ENCODE results near the gene MRTFA.

MRTFA gene

GRCh38 chr22:40364431-40364830 is 272.1 kb downstream of the MRTFA start:
- DNase-seq (ENCODE audit: low read depth in 2 of 3, low spot score in 2 of 3) = no peak

- no peak for DNase-seq (ENCODE audit: low read depth in 2 of 3, low spot score in 2 of 3)
These were observed 273.5 kb downstream of the MRTFA start for GRCh38 chr22:40363059-40363458.

- no peak for DNase-seq (ENCODE audit: low read depth in 2 of 3, low spot score in 2 of 3)
These were observed 275.4 kb downstream of the MRTFA start for GRCh38 chr22:40361100-40361499.
